Measurements from ENCODE around the gene PIEZO1. TPM values are rescaled to one million over a fixed set of nuclear protein-coding genes. Genes with fewer than 3 reads are reported as not detected.

PIEZO1 gene
- total RNA-seq, 1 donor from 2014 or later, result 247 TPM

DNA sequence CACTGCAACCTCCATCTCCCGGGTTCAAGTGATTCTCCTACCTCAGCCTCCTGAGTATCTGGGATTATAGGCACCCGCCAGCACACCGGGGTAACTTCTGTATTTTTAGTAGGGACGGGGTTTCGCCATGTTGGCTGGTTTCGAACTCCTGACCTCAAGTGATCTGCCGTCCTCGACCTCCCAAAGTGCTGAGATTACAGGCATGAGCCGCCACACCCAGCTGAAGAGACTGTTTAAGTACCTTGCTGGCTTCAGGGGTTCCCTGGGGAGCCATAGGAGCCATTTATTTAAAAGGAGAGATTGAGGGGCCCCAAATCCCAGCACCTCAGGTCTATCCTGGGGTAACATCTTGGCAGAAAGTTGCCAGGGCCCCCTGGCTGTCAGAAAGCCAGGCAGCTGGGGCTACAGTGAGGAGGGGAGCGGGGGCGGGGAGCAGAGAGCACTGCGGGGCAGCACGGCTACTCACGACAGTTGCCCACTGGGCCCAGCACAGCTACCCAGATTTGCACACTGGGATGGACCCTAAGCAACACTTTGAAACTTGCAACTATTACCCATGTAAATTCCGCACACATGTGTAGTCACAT lies 100.4 kb downstream of the PIEZO1 start:
- Mint-ChIP-seq H3K4me1 (ENCODE audit: low read depth, unreplicated experiment) (no peaks in the 10 kb centered on the region), H3K36me3 (ENCODE audit: low read depth, unreplicated experiment) (no peaks in the 10 kb centered on the region), H3K9me3 (ENCODE audit: unreplicated experiment) (no peaks in the 10 kb centered on the region), H3K27me3 (ENCODE audit: low read depth, unreplicated experiment) (peaks cover 31% of the 10 kb centered on the region), H3K4me3 (ENCODE audit: unreplicated experiment) (no peak overlapping the region), H3K27ac (ENCODE audit: unreplicated experiment) (no peak overlapping the region)
- no peak overlapping the region for H3K27ac ChIP-seq (ENCODE audit: low read depth, low read length)
- H3K4me1 ChIP-seq (ENCODE audit: insufficient read depth, low read length), result peaks cover 10% of the 10 kb centered on the region
- no peak overlapping the region for H3K4me3 ChIP-seq (ENCODE audit: insufficient read depth, low read depth, low read length)
- no peak for FAIRE-seq
- H3K9ac ChIP-seq (ENCODE audit: low read length), result no peak overlapping the region
- no peak for DNase-seq (ENCODE audit: low read depth)
- H3K36me3 ChIP-seq (ENCODE audit: insufficient read depth, low read length), result no peaks in the 10 kb centered on the region
- H3K4me2 ChIP-seq (ENCODE audit: low read length), result no peak overlapping the region
- peaks cover 8% of the 10 kb centered on the region for H3K27me3 ChIP-seq (ENCODE audit: insufficient read depth, low read length)
- no peak overlapping the region for H2AFZ ChIP-seq (ENCODE audit: low read depth, low read length)
- TF ChIP-seq, protein P1, sequence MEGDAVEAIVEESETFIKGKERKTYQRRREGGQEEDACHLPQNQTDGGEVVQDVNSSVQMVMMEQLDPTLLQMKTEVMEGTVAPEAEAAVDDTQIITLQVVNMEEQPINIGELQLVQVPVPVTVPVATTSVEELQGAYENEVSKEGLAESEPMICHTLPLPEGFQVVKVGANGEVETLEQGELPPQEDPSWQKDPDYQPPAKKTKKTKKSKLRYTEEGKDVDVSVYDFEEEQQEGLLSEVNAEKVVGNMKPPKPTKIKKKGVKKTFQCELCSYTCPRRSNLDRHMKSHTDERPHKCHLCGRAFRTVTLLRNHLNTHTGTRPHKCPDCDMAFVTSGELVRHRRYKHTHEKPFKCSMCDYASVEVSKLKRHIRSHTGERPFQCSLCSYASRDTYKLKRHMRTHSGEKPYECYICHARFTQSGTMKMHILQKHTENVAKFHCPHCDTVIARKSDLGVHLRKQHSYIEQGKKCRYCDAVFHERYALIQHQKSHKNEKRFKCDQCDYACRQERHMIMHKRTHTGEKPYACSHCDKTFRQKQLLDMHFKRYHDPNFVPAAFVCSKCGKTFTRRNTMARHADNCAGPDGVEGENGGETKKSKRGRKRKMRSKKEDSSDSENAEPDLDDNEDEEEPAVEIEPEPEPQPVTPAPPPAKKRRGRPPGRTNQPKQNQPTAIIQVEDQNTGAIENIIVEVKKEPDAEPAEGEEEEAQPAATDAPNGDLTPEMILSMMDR (IDR thresholded peaks at IDR 0.05; ENCODE audit: insufficient read depth, low read depth, low read length), result no peak
- no peak for TF ChIP-seq EZH2 (IDR thresholded peaks at IDR 0.05; ENCODE audit: insufficient read depth, low read length)
- peaks cover 6% of the 10 kb centered on the region for H4K20me1 ChIP-seq (ENCODE audit: insufficient read depth, low read length)
- H3K9me3 ChIP-seq (ENCODE audit: insufficient read depth, low read depth, low read length), result no peaks in the 10 kb centered on the region
- no peaks in the 10 kb centered on the region for H3K79me2 ChIP-seq (ENCODE audit: insufficient read depth, low read length)

DNA sequence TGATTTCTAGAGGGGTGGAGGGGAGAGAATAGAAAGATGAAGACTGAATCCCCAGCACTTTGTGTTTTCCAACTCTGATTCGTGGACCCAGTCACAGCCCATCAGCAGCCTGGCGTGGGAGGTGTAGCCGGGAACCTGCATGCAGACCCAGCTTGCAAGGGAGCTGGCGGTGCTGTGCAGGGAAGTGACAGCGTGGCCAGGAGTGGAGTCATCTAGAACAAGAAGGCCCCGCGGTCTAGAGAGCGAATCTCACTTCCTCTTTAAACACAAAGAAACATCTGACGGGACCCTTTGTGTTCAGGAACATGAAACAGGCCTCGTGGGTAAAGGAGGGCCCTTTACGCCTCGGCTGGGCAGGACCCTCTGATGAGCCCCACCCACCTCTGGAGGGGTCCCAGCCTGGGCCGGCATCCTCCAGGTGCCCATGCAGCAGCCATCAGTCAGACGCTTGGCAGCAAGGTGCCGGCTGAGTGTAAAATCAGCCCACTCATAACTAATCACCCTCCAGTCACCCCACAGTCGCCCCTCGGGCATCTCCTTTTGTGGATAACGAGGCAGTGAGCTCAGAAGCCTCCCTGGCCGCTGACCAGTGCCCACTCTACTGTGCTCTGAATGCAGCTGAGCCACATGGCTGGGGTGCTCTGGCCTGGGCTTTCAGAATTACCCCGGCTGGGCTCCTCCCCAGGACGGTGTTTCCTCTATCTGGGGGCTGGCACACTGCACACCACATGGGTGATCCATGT lies 103.1 kb downstream of the PIEZO1 start:
- no peak overlapping the region for H3K4me3 Mint-ChIP-seq (ENCODE audit: unreplicated experiment)
- H3K36me3 Mint-ChIP-seq (ENCODE audit: low read depth, unreplicated experiment), result no peaks in the 10 kb centered on the region
- Histone ChIP-seq H3K27me3 (ENCODE audit: insufficient read depth, low read length) (peaks cover 12% of the 10 kb centered on the region), H4K20me1 (ENCODE audit: insufficient read depth, low read length) (peaks cover 3% of the 10 kb centered on the region), H2AFZ (ENCODE audit: low read depth, low read length) (no peak overlapping the region), H3K79me2 (ENCODE audit: insufficient read depth, low read length) (no peaks in the 10 kb centered on the region), H3K9ac (ENCODE audit: low read length) (no peak overlapping the region), H3K4me1 (ENCODE audit: insufficient read depth, low read length) (peaks cover 9% of the 10 kb centered on the region), H3K4me2 (ENCODE audit: low read length) (peak overlapping the region; percentile 3), H3K36me3 (ENCODE audit: insufficient read depth, low read length) (no peaks in the 10 kb centered on the region), H3K9me3 (ENCODE audit: insufficient read depth, low read depth, low read length) (no peaks in the 10 kb centered on the region), H3K4me3 (ENCODE audit: insufficient read depth, low read depth, low read length) (no peak overlapping the region), H3K27ac (ENCODE audit: low read depth, low read length) (no peak overlapping the region)
- DNase-seq (ENCODE audit: low read depth), result no peak
- no peak for FAIRE-seq
- peaks cover 14% of the 10 kb centered on the region for H3K27me3 Mint-ChIP-seq (ENCODE audit: low read depth, unreplicated experiment)
- no peak for TF ChIP-seq EZH2 (IDR thresholded peaks at IDR 0.05; ENCODE audit: insufficient read depth, low read length)
- TF ChIP-seq, protein P1 (IDR thresholded peaks at IDR 0.05; ENCODE audit: insufficient read depth, low read depth, low read length), result no peak
- no peak overlapping the region for H3K27ac Mint-ChIP-seq (ENCODE audit: unreplicated experiment)
- H3K9me3 Mint-ChIP-seq (ENCODE audit: unreplicated experiment), result no peaks in the 10 kb centered on the region
- no peaks in the 10 kb centered on the region for H3K4me1 Mint-ChIP-seq (ENCODE audit: low read depth, unreplicated experiment)

Data from astrocyte (in vitro differentiated cells and primary cell).